Stimulated activated CD8-positive, alpha-beta memory T cell treated with anti-CD3 and anti-CD28 coated beads, Interleukin-7, amount 100 ng/mL, for 24 hours (primary cell): ENCODE results near the gene SLC31A1.

Experiments
- DNase-seq: peaks from one replicate; pipeline ENCODE4 v3.0.0-alpha.2; 2020; ENCODE audit warnings: low read depth

Gene SLC31A1

GRCh38 chr9:113302792-113303418 is 81.6 kb downstream of the SLC31A1 start, which contains the start of gene RNF183:
TSS of gene RNF183 (minus strand) at chr9:113303376. CDS start at chr9:113298184, 5,192 bp downstream.
- DNase-seq, result no peak

- DNase-seq, result no peak
These were observed 85.2 kb downstream of the SLC31A1 start for GRCh38 chr9:113306566-113306965.

GRCh38 chr9:113307396-113307975 is 86.1 kb downstream of the SLC31A1 start:
- no peak for DNase-seq

- no peak for DNase-seq
These were observed 88.0 kb downstream of the SLC31A1 start for GRCh38 chr9:113309204-113309813.

- no peak for DNase-seq
These were observed 89.2 kb downstream of the SLC31A1 start for GRCh38 chr9:113310538-113310937.

- DNase-seq, result no peak
These were observed 90.6 kb downstream of the SLC31A1 start for GRCh38 chr9:113311961-113312360.

- DNase-seq, result no peak
These were observed 91.9 kb downstream of the SLC31A1 start for GRCh38 chr9:113313261-113313660.
